ENCODE measurements around the gene LCORL.

LCORL gene

GRCh38 chr4:18057821-18058533 is 36.4 kb upstream of the LCORL start:
- no peak overlapping the region for H3K4me3 ChIP-seq (replicated peaks; ENCODE audit: insufficient read depth, low read length)
- TF ChIP-seq GABPA (IDR thresholded peaks at IDR 0.05; ENCODE audit: low read depth): no peak
- TF ChIP-seq POLR2AphosphoS5 (IDR thresholded peaks at IDR 0.05; ENCODE audit: low read depth): no peak
- no peak for TF ChIP-seq SPI1 (IDR thresholded peaks at IDR 0.05; ENCODE audit: borderline replicate concordance, low read depth)
- TF ChIP-seq, protein P1, sequence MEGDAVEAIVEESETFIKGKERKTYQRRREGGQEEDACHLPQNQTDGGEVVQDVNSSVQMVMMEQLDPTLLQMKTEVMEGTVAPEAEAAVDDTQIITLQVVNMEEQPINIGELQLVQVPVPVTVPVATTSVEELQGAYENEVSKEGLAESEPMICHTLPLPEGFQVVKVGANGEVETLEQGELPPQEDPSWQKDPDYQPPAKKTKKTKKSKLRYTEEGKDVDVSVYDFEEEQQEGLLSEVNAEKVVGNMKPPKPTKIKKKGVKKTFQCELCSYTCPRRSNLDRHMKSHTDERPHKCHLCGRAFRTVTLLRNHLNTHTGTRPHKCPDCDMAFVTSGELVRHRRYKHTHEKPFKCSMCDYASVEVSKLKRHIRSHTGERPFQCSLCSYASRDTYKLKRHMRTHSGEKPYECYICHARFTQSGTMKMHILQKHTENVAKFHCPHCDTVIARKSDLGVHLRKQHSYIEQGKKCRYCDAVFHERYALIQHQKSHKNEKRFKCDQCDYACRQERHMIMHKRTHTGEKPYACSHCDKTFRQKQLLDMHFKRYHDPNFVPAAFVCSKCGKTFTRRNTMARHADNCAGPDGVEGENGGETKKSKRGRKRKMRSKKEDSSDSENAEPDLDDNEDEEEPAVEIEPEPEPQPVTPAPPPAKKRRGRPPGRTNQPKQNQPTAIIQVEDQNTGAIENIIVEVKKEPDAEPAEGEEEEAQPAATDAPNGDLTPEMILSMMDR (IDR thresholded peaks at IDR 0.05; ENCODE audit: insufficient read depth, low read length): no peak
- TF ChIP-seq REST (IDR thresholded peaks at IDR 0.05; ENCODE audit: insufficient replicate concordance, low read depth): no peak
- no peak overlapping the region for H3K27ac ChIP-seq (replicated peaks)
- H3K27me3 ChIP-seq (ENCODE audit: insufficient read depth, poor library complexity, severe bottlenecking): no peaks in the 10 kb centered on the region
- DNase-seq (ENCODE audit: low read depth in 1 of 2, low spot score in 1 of 2): no peak

DNA sequence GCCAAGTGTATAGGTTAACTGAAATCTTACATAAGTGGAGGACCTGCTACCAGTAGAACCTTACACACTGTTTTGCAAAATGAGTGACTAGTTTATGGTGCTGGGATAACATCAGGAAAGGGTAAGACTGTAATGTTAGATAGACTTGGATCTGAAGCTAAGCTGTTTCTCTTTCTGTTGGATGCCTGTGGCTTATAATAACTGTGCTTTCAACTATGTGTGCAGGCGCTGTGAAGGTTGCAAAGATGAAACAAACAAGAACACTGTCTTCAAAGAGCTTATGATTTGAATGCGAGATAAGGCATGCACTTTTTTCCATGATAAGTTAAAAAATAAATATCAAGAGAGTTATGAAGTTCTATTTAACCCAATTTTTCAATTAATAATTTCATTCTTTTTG is 34.5 kb upstream of the LCORL start:
- H3K4me3 ChIP-seq (replicated peaks; ENCODE audit: insufficient read depth, low read length): no peak overlapping the region
- TF ChIP-seq POLR2AphosphoS5 (IDR thresholded peaks at IDR 0.05; ENCODE audit: low read depth) (no peak), REST (IDR thresholded peaks at IDR 0.05; ENCODE audit: insufficient replicate concordance, low read depth) (no peak), SPI1 (IDR thresholded peaks at IDR 0.05; ENCODE audit: borderline replicate concordance, low read depth) (no peak), GABPA (IDR thresholded peaks at IDR 0.05; ENCODE audit: low read depth) (no peak)
- TF ChIP-seq, protein P1 (IDR thresholded peaks at IDR 0.05; ENCODE audit: insufficient read depth, low read length): no peak
- no peak overlapping the region for H3K27ac ChIP-seq (replicated peaks)
- DNase-seq (ENCODE audit: low read depth in 1 of 2, low spot score in 1 of 2): no peak
- H3K27me3 ChIP-seq (ENCODE audit: insufficient read depth, poor library complexity, severe bottlenecking): no peaks in the 10 kb centered on the region

GRCh38 chr4:18052158-18052557 is 30.6 kb upstream of the LCORL start:
- no peak for DNase-seq (ENCODE audit: low read depth in 1 of 2, low spot score in 1 of 2)

More at GRCh38 chr4:18052158-18052557, 30.6 kb upstream of the LCORL start:
- TF ChIP-seq GABPA (IDR thresholded peaks at IDR 0.05; ENCODE audit: low read depth) (no peak), REST (IDR thresholded peaks at IDR 0.05; ENCODE audit: insufficient replicate concordance, low read depth) (no peak), SPI1 (IDR thresholded peaks at IDR 0.05; ENCODE audit: borderline replicate concordance, low read depth) (no peak), POLR2AphosphoS5 (IDR thresholded peaks at IDR 0.05; ENCODE audit: low read depth) (no peak)
- TF ChIP-seq, protein P1 (IDR thresholded peaks at IDR 0.05; ENCODE audit: insufficient read depth, low read length): no peak
- Histone ChIP-seq H3K27ac (replicated peaks) (no peak overlapping the region), H3K4me3 (replicated peaks; ENCODE audit: insufficient read depth, low read length) (no peak overlapping the region), H3K27me3 (ENCODE audit: insufficient read depth, poor library complexity, severe bottlenecking) (no peaks in the 10 kb centered on the region)
